ENCODE data around the gene UGT2B17.
"Not testable (repeated sequence)": the region's sequence is repeated elsewhere in the genome, so short reads cannot be mapped to it uniquely, and the experiment has no call there.

The UGT2B17 gene

DNA sequence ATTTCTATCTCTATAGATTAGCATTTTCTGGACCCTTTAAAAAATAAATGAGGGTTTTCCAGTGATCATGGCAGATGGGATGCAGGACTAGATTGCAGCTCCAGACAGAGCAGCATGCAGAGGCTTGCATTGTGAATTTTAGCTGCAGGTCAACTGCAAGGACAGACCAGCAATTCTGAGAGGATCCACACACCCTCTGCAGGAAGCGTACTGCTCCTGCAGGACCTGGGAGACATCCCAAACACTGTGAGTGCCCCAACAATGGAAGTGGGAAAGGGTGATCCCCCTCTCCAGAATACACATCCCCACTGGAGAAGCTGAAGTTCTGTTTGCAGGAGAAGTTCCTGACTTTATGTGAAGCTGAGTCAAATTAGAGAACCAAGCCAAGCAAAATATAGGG lies 7.1 kb downstream of the UGT2B17 start:
- DNase-seq (ENCODE audit: low read depth) = not testable (repeated sequence)

DNA sequence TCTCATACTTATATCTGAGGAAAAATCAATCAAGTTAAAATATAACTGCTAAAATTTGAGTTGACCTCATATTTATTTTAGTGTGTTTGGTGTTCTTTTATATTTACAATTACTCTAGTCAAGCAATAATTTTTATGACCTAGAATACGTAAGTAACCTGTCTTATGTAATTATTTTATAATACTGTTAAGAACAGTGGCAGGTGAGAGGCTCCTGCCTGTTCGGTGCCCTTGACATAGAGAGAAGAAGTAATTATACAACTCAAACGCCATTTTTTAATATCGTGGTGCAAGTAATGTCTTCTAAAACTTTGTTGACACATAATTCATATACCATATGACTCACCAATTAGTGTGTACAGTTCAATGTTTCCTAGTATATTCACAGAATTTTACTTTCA lies 7.6 kb downstream of the UGT2B17 start:
- not testable (repeated sequence) for DNase-seq (ENCODE audit: low read depth)

DNA sequence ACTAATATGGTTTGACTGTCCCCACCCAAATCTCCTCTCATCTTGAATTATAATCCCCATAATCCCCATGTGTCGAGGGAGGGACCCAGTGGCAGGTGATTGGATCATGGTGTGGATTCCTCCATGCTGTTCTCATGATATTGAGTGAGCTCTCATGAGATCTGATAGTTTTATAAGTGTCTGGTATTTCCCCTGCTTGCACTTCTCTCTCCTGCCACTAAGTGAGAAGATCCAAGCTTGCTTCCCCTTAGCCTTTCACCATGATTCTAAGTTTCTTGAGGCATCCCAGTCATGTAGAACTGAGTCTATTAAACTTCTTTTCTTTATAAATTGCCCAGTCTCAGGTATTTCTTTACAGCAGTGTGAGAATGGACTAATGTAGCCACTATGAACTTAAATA lies 9.8 kb downstream of the UGT2B17 start:
- not testable (repeated sequence) for DNase-seq (ENCODE audit: low read depth)

DNA sequence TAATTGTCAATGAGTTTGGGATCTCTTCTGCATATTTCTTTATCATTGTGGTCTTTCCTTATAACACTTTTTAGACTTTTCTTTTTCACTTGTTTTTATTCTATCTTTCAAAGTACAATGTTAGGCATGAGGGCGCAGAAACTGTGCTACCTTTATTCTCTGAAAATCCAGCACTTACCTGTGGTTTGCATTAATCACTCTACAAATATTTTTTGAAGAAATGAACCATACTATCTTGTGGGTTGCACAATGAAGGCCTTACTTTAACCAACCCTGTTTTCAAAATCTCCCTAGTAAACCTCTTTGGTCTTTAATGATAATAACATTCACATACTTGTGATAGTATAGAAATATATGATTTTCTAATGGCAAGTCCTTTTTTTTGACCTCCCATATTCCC lies 11.0 kb downstream of the UGT2B17 start:
- DNase-seq (ENCODE audit: low read depth) = not testable (repeated sequence)

DNA sequence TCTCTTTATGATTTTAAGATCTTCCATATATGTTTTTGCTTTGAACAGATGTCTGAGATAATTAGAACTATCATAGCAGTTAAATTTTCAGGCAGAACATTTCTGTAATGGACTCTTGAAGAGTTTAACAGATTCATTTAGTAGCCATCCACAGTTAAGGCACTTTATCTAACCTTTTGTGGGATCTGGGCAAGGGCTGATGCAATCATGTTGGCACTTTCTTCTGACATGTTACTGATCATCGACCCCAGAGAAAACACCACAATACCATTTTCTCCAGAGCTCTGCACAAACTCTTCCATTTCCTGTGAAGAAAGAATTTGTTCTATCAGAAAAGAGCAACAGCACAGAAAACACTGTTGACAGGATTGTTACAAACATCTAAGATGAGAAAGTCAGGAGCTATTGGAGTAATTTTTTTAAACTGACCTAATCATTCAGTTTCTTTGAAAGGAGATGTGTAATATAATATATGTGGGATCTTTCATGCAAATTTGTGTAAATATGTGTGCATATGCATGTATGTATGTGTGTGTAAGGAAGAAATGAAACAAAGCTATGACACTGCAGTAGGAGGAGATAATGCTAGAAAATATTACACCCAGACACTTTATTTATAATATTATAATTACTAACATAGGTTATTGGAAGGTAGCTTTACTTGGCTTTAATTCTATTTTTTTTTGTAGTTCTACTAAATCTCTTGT lies 15.6 kb downstream of the UGT2B17 start:
- DNase-seq (ENCODE audit: low read depth) = not testable (repeated sequence)

DNA sequence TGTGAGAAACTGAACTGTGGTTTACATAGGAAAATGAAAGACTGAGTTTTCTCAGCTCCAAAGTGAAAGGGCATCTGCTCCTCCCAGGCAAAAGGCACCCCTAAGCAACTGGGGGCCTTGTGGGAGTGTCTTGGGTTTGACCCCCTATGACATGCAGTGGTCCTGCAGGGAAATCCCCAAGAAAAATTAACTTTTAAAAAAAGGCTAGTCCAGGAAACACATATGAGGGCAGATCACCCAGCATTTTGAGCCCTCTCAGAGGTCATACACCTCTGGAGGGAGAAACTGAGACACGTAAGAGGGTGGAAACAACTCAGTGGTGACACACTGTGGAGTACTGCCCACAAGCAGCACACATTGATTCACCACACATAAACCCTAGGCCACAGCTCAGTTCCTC lies 22.3 kb downstream of the UGT2B17 start:
- not testable (repeated sequence) for DNase-seq (ENCODE audit: low read depth)

DNA sequence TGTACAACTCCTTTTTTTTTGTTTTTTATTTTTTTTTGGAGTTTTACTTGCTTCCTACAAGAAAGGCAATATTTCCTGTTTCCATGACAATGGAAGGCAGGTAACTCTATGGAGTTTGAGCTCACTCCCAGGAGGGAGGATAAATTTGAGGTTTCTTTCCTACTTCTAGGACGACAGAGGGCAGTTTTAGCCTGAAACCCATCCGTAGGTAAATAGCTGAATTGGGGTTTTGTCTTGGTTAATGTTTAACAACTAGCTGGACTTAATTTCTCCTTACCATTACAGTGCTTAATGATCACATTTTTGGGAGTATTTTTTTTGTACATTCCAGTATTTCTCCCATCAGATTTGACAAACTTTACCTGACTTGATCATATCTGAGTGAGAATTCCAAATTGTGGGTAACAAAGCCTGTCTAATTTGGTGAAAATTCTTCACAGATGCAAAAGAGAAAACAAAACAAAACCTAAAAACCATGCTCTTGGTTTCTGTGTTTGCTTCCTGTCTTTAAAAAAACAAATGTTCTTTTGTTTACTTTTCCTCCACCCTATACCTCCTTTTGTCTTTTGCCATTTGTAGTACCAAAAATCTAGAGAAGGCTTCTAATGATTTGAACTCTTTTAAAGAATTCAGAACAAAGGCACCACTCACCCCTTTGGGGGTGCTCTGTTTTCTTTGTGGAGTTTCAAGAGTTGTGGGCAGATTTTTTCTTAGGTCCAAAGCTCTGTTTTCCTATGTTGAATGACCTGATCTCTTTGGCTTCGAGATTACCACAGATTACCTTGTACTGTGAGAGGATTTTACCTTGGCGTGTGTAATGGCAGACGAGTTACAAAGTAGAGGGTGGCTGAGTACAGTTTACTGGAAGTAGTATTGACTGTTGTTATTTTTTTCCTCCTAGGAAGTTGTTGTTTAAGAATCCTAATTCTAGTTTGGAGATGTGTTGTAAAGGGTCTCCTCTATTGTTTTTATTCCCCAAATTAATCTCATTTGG lies 23.0 kb downstream of the UGT2B17 start:
- not testable (repeated sequence) for DNase-seq (ENCODE audit: low read depth)

DNA sequence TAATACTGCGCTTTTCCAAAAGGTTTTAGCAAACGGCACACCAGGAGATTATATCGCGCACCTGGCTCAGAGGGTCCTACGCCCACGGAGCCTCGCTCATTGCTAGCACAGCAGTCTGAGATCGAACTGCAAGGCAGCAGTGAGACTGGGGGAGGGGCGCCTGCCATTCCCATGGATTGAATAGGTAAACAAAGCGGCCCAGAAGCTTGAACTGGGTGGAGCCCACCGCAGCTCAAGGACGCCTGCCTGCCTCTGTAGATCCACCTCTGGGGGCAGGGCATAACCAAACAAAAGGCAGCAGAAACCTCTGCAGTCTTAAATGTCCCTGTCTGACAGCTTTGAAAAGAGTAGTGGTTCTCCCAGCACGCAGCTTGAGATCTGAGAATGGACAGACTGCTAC lies 33.4 kb downstream of the UGT2B17 start:
- not testable (repeated sequence) for DNase-seq (ENCODE audit: low read depth)

DNA sequence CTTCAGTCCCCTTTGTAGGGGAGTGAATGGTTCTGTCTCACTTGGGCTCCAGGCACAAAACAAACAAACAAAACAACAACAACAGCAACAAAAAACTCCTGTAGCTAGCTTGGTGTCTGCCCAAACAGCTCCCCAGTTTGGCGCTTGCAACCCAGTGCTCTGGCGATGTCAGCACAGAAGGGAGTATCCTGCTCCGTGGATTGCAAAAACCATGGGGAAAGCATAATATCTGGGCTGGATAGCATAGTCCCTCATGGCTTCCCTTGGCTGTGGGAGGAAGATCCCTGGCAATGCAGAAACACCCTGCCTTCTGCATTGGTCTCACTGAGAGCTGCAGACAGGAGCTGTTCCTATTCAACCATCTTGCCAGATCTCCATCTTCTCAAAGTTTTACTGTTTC lies 39.7 kb downstream of the UGT2B17 start:
- no peak for DNase-seq (ENCODE audit: low read depth)

DNA sequence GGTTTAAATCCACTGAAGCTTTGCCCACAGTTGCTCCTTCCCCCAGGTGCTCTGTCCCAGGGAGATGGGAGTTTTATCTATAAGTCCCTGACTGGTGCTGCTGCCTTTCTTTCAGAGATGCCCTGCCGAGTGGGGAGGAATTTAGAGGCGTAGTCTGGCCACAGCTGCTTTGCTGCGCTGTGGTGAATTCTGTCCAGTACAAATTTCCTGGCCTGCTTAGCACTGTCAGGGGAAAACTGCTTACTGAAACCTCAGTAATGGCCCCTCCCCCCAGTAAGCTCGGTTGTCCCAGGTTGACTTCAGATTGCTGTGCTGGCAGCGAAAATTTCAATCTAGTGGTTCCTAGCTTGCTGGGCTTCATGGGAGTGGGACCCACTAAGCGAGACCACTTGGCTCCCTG lies 40.1 kb downstream of the UGT2B17 start:
- DNase-seq (ENCODE audit: low read depth) = no peak

DNA sequence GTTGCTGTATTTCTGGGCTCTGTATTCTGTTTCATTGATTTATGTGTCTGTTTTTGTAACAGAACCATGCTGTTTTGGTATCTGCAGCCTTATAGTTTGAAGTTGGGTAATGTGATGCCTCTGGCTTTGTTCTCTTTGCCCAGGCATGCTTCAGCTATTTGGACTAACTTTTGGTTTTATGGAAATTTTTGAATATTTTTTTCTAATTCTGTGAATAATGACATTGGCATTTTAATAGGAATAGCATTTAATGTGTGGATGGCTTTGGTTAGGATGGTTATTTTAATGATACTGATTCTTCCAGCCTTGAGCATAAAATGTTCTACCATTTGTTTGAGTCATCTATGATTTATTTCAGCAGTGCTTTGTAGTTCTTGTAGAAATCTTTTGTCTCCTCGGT lies 53.9 kb downstream of the UGT2B17 start:
- DNase-seq (ENCODE audit: low read depth) = not testable (repeated sequence)

DNA sequence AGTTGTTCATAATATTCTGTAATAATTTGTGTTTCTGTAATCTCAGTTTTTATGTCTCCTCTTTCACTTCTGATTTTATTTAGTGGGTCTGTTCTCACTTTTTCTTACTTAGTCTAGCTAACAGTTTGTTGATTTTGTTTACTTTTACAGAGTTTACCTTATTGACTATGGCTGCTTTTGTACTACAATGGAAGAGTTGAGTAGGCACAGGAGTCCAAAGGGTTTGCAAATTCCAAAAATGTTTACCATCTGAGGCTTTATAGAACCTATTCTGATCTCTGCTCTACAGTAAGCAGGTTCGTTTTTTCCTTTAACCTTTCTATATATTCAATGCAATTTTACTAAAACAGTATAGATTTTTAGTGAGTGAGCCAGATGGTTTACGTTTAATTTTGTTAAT lies 55.1 kb downstream of the UGT2B17 start:
- DNase-seq (ENCODE audit: low read depth) = no peak

DNA sequence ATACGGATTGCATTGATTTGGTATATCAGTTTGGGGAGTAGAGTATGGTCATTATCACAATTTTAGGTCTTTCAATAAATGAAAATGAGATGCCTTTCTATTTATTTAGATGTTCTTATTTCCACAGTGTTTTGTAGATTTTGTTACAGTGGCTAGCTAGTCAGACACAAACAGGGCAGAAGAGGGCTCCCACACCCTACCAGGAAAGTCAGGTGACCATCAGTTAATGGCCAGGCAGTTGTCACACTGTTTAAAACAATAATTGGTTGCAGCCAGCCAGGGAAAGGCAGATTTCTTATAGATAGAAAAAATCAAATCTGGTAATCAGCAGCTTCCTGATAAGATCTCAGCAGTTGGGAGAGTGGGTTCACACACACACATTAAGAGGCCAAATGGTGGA lies 57.2 kb downstream of the UGT2B17 start:
- DNase-seq (ENCODE audit: low read depth) = no peak

DNA sequence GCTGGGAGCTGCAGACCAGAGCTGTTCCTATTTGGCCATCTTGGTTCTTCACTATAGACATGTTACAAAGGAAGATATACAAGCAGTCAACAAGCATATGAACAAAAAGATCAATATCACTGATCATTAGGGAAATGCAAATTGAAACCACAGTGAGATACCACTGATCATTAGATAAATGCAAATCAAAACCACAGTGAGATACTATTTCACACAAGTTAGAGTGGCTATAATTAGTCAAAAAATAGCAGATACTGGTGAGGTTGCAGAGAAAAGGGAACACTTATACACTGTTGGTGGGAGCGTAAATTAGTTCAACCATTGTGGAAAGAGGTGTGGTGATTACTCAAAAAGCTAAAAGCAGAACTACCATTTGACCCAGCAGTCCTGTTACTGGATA lies 70.7 kb downstream of the UGT2B17 start:
- not testable (repeated sequence) for DNase-seq (ENCODE audit: low read depth)

DNA sequence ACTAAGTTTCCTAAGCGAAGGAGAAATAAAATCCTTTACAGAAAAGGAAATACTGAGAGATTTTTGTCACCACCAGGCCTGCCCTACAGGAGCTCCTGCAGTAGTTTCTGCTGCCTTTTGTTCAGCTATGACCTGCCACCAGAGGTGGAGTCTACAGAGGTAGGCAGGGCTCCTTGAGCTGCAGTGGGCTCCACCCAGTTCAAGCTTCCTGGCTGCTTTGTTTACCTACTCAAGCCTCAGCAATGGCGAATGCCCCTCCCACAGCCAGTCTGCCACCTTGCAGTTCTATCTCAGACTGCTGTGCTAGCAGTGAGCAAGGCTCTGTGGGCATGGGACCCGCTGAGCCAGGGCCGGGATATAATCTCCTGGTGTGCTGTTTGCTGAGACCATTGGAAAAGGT lies 71.3 kb downstream of the UGT2B17 start:
- not testable (repeated sequence) for DNase-seq (ENCODE audit: low read depth)

DNA sequence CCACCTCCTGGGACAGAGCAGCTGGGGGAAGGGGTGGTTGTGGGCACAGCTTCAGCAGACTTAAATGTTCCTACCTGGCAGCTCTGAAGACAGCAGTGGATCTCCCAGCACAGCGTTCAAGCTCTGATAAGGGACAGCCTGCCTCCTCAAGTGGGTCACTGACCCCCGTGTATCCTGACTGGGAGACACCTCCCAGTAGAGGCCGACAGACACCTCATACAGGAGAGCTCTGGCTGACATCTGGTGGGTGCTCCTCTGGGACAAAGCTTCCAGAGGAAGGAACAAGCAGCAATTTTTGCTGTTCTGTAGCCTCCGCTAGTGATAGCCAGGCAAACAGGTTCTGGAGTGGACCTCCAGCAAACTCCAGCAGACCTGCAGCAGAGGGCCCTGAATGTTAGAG lies 72.7 kb downstream of the UGT2B17 start:
- not testable (repeated sequence) for DNase-seq (ENCODE audit: low read depth)

DNA sequence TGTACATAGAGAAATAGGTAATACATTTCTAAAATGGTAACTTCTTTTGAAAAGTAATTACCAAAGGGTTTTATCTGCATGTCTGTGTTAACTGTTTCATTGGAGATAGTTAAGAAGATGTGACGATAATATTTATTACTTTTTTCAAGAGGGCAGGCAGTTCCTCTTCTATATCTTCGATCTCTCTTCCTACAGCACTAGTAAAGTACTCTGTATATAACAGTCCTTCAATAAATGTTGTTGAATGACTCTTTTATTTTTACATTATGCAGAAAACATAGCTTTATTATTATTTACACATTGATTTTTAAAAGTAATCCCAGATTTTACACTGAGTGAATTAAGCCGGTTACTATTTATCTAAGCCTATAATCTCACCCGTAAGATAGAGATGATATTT lies 77.1 kb downstream of the UGT2B17 start:
- no peak for DNase-seq (ENCODE audit: low read depth)

DNA sequence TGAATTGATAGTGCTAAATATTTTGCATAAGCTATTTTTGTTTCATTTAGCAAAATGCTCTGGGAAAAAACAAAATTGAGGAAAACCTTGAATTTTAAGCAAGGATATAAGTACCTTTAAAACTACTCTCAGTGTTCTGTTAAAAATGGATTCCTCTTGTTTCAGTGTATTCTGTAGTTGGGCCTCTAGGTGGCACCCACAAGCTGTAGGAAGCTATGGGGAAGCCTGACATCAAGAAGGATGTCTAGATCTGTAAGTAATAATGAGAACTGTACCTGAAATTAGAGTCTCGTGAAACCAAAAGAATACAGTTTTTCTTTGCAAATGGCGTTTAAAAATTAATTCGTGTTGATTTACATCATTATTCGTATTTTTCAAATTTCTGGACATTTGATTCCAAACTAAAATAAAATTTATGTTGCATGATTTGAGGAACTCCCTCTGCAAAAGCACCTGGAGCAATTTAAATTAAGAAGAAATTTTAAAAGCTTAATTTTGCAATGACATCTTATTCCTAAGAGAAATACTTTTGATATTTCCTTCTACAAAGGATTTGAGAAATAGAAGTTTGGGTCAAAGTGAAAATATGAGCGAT lies 77.6 kb downstream of the UGT2B17 start:
- peak; percentile 11 for DNase-seq (ENCODE audit: low read depth)

DNA sequence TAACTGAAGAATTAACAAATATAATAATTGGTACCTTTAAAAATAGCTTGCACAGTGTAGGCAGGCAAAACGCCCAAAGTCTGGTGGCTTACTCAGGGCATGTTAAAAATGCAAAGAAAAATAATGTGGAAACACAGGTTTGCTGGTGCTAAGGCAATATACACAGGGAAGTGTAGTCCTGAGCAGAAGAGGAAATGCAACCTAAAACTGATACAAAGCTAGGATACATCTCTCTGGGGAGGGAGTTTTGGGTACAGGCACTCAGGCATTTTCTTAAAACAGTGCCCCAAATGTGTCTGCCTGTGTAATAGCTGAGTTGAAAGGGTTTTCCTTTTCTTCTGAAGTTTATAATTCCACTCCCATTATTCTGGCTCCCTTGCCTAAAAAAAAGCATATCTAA lies 81.4 kb downstream of the UGT2B17 start:
- DNase-seq (ENCODE audit: low read depth) = no peak

DNA sequence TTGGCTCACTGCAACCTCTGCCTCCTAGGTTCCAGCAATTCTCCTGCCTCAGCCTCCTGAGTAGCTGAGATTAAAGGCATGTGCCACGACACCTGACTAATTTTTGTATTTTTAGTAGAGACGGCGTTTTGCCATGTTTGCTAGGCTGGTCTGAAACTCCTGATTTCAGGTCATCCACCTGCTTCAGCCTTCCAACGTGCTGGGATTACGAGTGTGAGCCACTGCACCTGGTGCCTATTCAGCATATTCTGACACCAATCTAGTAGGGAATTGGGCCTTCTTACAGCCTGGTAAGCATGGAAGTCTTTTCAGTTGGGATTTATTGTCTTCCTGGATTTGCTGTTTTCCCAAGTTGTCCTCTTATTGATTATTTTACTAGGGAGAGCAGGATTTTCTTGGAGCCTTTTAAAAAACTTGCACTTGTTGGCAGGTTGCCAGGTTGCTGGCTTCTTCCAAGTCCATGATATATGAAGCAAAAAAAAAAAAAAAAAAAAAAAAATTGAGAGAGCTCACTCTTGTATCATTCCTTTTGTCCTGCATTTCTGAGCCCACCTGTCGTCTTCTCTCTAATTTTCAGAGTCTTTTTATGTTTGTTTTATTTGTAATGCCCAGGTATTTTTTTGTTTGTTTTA lies 85.2 kb downstream of the UGT2B17 start:
- DNase-seq (ENCODE audit: low read depth) = no peak

DNA sequence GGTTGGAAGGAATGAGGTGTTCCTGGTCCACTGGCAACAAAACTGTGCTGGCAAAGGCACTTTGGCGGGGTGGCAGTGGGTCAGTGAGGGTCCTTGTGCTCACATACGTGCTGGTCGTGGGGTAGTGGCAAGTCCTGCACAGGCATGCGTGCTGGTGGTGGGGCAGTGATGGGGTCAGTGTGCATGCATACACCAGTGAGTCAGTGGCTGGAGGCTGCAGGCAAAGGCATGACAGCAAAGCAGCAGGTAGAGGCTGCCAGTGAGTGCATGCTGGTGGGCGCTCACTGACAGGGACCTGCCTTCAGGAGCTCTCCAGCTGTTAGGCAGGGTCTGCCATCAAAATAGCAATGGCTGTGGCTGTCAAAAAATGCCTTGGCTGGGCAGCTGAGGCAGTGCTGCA lies 86.8 kb downstream of the UGT2B17 start:
- DNase-seq (ENCODE audit: low read depth) = no peak
